Temporal lobe (tissue), 2 donors: Measurements from ENCODE around the gene TARP. TPM values are rescaled to one million over a fixed set of nuclear protein-coding genes. Genes with fewer than 3 reads are reported as not detected.

ENCODE experiments used
- small RNA-seq: library from RNA; depleted of rRNA; stranded (forward); fragments of <200 nt; gene quantifications from one replicate; pipeline ENCODE3, GENCODE V24; 2014; ENCODE audit warnings: low replicate concordance
- total RNA-seq: library from RNA; depleted of rRNA; stranded (reverse); fragments of >200 nt; gene quantifications from one replicate; pipeline ENCODE4 v1.2.3, GENCODE V29; 2014

TARP gene

Small RNA genes within 50 kb of the gene (small RNA-seq; reads per million reads assigned to genes)
- gene TRGJ1 (not detected), gene TRGJ2 (not detected), gene TRGJP (not detected), gene TRGJP1 (not detected), gene TRGJP2 (not detected), gene TRGVA (not detected)

Other genes starting within 250 kb of the TARP start
- 59.0 TPM for gene STARD3NL, start 95.4 kb downstream of the TARP start, total RNA-seq